GM18508 (cell line): Measurements from ENCODE around the gene PHOSPHO2.
"Not testable (repeated sequence)": the region's sequence is repeated elsewhere in the genome, so short reads cannot be mapped to it uniquely, and the experiment has no call there.

ENCODE experiments used
- ATAC-seq: cut with Tn5 transposase; IDR thresholded peaks from one replicate; pipeline ENCODE4 v1.9.1; 2021; ENCODE audit warnings: moderate number of reproducible peaks; ENCODE audit not compliant: insufficient read depth, unreplicated experiment

The PHOSPHO2 gene

GRCh38 chr2:169683425-169684134 lies 10.7 kb upstream of the PHOSPHO2 start:
- no peak for ATAC-seq

- no peak for ATAC-seq
Observed at GRCh38 chr2:169684135-169684565, 10.1 kb upstream of the PHOSPHO2 start.

- not testable (repeated sequence) for ATAC-seq
Observed at GRCh38 chr2:169684712-169685111, 9.6 kb upstream of the PHOSPHO2 start.

- ATAC-seq = not testable (repeated sequence)
Observed at GRCh38 chr2:169686825-169687224, 7.4 kb upstream of the PHOSPHO2 start.

- not testable (repeated sequence) for ATAC-seq
Observed at GRCh38 chr2:169687943-169688342, 6.3 kb upstream of the PHOSPHO2 start.

- no peak for ATAC-seq
Observed at GRCh38 chr2:169690958-169691357, 3.3 kb upstream of the PHOSPHO2 start.

- ATAC-seq = no peak
Observed at GRCh38 chr2:169692718-169693117, 1.6 kb upstream of the PHOSPHO2 start.

GRCh38 chr2:169693360-169693759 lies 909 bp upstream of the PHOSPHO2 start:
- no peak for ATAC-seq

- ATAC-seq = no peak
Observed at GRCh38 chr2:169694894-169695260, 608 bp downstream of the PHOSPHO2 start.

- ATAC-seq = no peak
Observed at GRCh38 chr2:169696381-169696780, 2.1 kb downstream of the PHOSPHO2 start.

- not testable (repeated sequence) for ATAC-seq
Observed at GRCh38 chr2:169699173-169699572, 4.9 kb downstream of the PHOSPHO2 start.

- no peak for ATAC-seq
Observed at GRCh38 chr2:169702996-169703395, 8.7 kb downstream of the PHOSPHO2 start.

- no peak for ATAC-seq
Observed at GRCh38 chr2:169704160-169704708, 10.0 kb downstream of the PHOSPHO2 start.

- ATAC-seq = no peak
Observed at GRCh38 chr2:169705927-169706326, 11.7 kb downstream of the PHOSPHO2 start.

- no peak for ATAC-seq
Observed at GRCh38 chr2:169707626-169708025, 13.4 kb downstream of the PHOSPHO2 start.

GRCh38 chr2:169709331-169709730 lies 15.1 kb downstream of the PHOSPHO2 start:
- ATAC-seq = no peak

- no peak for ATAC-seq
Observed at GRCh38 chr2:169709981-169710380, 15.7 kb downstream of the PHOSPHO2 start.

GRCh38 chr2:169711751-169712509 lies 17.7 kb downstream of the PHOSPHO2 start:
- no peak for ATAC-seq

GRCh38 chr2:169712791-169713227 lies 18.5 kb downstream of the PHOSPHO2 start:
- ATAC-seq = no peak

- no peak for ATAC-seq
Observed at GRCh38 chr2:169713331-169713730, 19.1 kb downstream of the PHOSPHO2 start.

- ATAC-seq = no peak
Observed at GRCh38 chr2:169714699-169715098, 20.4 kb downstream of the PHOSPHO2 start.
